Fibroblast of mammary gland (primary cell): ENCODE results near the gene LZTR1.

Source experiments
- DNase-seq: peaks from one replicate; pipeline ENCODE4 v3.0.0-alpha.2; 2010; ENCODE audit warnings: low read depth
- H3K4me3 ChIP-seq: 2 replicates; pipeline ENCODE4 v1.5.1; 2011; ENCODE audit warnings: low read depth, mild to moderate bottlenecking, low read length, moderate library complexity; ENCODE audit not compliant: control insufficient read depth
- CTCF ChIP-seq: conservative IDR thresholded peaks from 2 replicates; pipeline ENCODE4 v1.5.1; 2011; ENCODE audit warnings: low read depth, low read length, inconsistent platforms; ENCODE audit not compliant: control insufficient read depth, insufficient read depth

Gene LZTR1

DNA sequence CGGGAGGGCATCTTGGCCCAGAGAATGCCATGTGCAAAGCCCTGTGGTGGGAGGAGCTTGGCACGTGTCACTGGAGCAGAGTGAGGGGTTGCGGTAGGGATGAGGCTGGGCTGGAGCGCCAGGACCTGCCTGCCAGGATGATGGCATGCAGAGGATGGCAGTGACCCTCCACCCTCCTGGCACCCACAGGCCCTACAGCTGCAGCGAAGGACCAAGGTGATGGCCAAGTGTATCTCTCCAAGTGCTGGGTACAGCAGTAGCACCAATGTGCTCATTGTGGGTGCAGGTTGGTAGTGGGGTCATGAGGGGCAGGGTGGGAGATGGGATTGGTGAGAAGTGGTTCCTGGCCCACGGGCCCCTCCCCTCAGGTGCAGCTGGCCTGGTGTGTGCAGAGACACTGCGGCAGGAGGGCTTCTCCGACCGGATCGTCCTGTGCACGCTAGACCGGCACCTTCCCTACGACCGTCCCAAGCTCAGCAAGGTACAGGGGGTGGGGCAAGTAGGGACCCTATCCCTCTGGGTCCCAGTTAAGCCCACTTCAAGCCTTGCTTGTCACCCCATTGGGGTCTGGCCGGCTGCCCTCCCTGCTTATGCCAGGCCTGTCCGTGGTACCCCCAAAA lies 7.7 kb upstream of the LZTR1 start:
- TF ChIP-seq CTCF, result no peak
- no peak for DNase-seq
- H3K4me3 ChIP-seq, result no peak overlapping the region

GRCh38 chr22:20975541-20976290 lies 6.4 kb upstream of the LZTR1 start:
- no peak for TF ChIP-seq CTCF
- no peak for DNase-seq
- no peak overlapping the region for H3K4me3 ChIP-seq

- DNase-seq, result no peak
- H3K4me3 ChIP-seq, result no peak overlapping the region
- TF ChIP-seq CTCF, result no peak
These were observed 5.7 kb upstream of the LZTR1 start for GRCh38 chr22:20976291-20976877.

DNA sequence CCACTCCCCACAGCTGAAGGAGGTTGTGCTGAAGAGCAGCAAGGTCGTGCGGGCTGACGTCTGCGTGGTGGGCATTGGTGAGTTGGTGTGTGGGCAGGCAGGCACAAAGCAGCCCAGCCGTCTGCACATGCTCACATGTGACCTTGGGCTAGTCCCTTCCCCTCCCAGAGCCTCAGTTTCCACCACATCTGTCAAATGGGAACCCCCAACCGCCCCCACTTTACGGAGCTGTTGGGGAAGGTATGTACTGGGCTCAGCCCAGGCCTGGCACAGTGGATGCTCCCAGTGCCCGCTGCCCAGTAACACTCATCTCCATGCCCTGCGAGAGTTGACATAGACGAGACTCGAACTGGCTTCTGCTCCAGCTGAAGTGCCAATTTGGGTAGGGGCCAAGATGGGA lies 5.1 kb upstream of the LZTR1 start:
- DNase-seq, result no peak
- TF ChIP-seq CTCF, result no peak
- H3K4me3 ChIP-seq, result no peak overlapping the region

- H3K4me3 ChIP-seq, result no peak overlapping the region
- no peak for TF ChIP-seq CTCF
- DNase-seq, result no peak
These were observed 4.5 kb upstream of the LZTR1 start for GRCh38 chr22:20977516-20978170.

GRCh38 chr22:20978419-20978818 lies 3.7 kb upstream of the LZTR1 start:
- TF ChIP-seq CTCF, result no peak
- DNase-seq, result no peak
- no peak overlapping the region for H3K4me3 ChIP-seq
